D721Med (cell line): Measurements from ENCODE around the gene THSD4.
"Not testable (repeated sequence)": the region's sequence is repeated elsewhere in the genome, so short reads cannot be mapped to it uniquely, and the experiment has no call there.

ENCODE experiments used
- DNase-seq: peaks from one replicate; pipeline ENCODE4 v3.0.0; 2011; ENCODE audit warnings: low spot score; ENCODE audit not compliant: insufficient read length
- FAIRE-seq: peaks from 2 replicates; lab custom pipeline; 2011; peaks lifted over from hg19 to GRCh38; lab: Jason Lieb, UNC
- CTCF ChIP-seq: IDR thresholded peaks from 2 replicates; pipeline ENCODE4 v1.5.1; 2012; ENCODE audit warnings: mild to moderate bottlenecking, control low read depth; ENCODE audit not compliant: insufficient read depth; ENCODE audit errors: missing control alignments

Gene THSD4

GRCh38 chr15:71396536-71397125 is 281.4 kb downstream of the THSD4 start:
- DNase-seq (no peak), FAIRE-seq (no peak)
- TF ChIP-seq CTCF = no peak

- no peak for TF ChIP-seq CTCF
- FAIRE-seq (no peak), DNase-seq (no peak)
Measured at GRCh38 chr15:71397377-71397776, 282.1 kb downstream of the THSD4 start.

- FAIRE-seq (no peak), DNase-seq (no peak)
- TF ChIP-seq CTCF = no peak
Measured at GRCh38 chr15:71400294-71400693, 285.0 kb downstream of the THSD4 start.

- not testable (repeated sequence) for FAIRE-seq, DNase-seq
Measured at GRCh38 chr15:71401728-71402127, 286.5 kb downstream of the THSD4 start.

- FAIRE-seq = no peak
- no peak for TF ChIP-seq CTCF
- DNase-seq = no peak
Measured at GRCh38 chr15:71409541-71409940, 294.3 kb downstream of the THSD4 start.

GRCh38 chr15:71410347-71410746 is 295.1 kb downstream of the THSD4 start:
- DNase-seq = no peak
- no peak for TF ChIP-seq CTCF
- no peak for FAIRE-seq

- no peak for FAIRE-seq
- no peak for TF ChIP-seq CTCF
Measured at GRCh38 chr15:71411538-71412482, 296.5 kb downstream of the THSD4 start.

More at GRCh38 chr15:71411538-71412482, 296.5 kb downstream of the THSD4 start:
- no peak for DNase-seq
